Peyer's patch (tissue), 4 donors: ENCODE measurements around the gene LYVE1. TPM values are rescaled to one million over a fixed set of nuclear protein-coding genes. Genes with fewer than 3 reads are reported as not detected.
A peak's percentile ranks its signal among the peaks of the same experiment; 100 is the strongest.

Source experiments
- DNase-seq, 3 donors: peaks; one replicate each; pipeline ENCODE4 v3.0.0-alpha.2; 2017 to 2019
- H3K27ac ChIP-seq, 4 donors: fragments of 200-600 bp; sonication (generic); one replicate each; pipeline ENCODE4 v1.5.1; 2016 to 2019
- H3K27me3 ChIP-seq, 2 donors: fragments of 200-600 bp; sonication (generic); one replicate each; pipeline ENCODE4 v1.5.1; 2019
- H3K36me3 ChIP-seq, 3 donors: fragments of 200-600 bp; sonication (generic); one replicate each; pipeline ENCODE4 v1.5.1; 2016 to 2019
- H3K4me1 ChIP-seq, 4 donors: fragments of 200-600 bp; sonication (generic); one replicate each; pipeline ENCODE4 v1.5.1; 2016 to 2019
- H3K4me3 ChIP-seq, 4 donors: fragments of 200-600 bp; sonication (generic); 1 replicate in 3 of 4; 2 replicates in 1 of 4; pipeline ENCODE4 v1.5.1; 2016 to 2019; ENCODE audit warnings: mild to moderate bottlenecking in 1 of 4
- H3K9me3 ChIP-seq, 4 donors: fragments of 200-600 bp; sonication (generic); one replicate each; pipeline ENCODE4 v1.5.1; 2016 to 2019; ENCODE audit warnings: mild to moderate bottlenecking in 1 of 4
- POLR2A ChIP-seq, 2 donors: fragments of 450-650 bp; IDR thresholded peaks; one replicate each; pipeline ENCODE4 v1.5.1; 2017; ENCODE audit warnings: antibody characterized with exemption in 2 of 2, mild to moderate bottlenecking in 2 of 2, moderate library complexity in 2 of 2
- total RNA-seq, 4 donors: library from RNA; depleted of rRNA; stranded (reverse); fragments of >200 nt; gene quantifications; one replicate each; pipeline ENCODE4 v1.1.0, GENCODE V29; 2016
- TF ChIP-seq, protein P1 (sequence below), 6 experiments: fragments of 450-650 bp in 4 of 6; fragments of 200-600 bp in 2 of 6; sonication (generic) in 1 of 6; IDR thresholded peaks; one replicate each; pipeline ENCODE4 v1.5.1; 2017 to 2019; ENCODE audit warnings: antibody characterized with exemption in 6 of 6, mild to moderate bottlenecking in 3 of 6, moderate library complexity in 1 of 6

Gene LYVE1
- total RNA-seq, 4 donors from 2014 or later, result 4.1 to 50.3 (median 21.4) TPM

DNA sequence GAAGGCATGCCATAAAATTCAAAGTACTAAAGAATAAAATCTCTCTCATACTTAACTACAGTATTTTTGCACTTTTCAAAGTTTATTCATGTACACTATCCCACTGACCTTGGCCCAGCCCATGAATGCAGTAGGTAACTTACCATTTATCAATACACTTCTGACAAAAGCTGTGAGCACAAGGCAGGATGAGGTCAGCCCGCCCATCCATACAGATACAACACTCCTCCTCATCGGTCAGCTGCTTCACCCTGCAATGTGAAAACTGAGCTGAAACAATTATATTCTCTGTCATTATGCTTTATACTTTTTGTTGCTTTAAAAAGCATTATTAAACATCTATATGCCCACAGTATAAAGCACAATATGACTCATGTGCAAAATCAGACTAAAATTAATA lies 49.6 kb downstream of the LYVE1 start:
- DNase-seq, result no peak
- no peak overlapping the region for H3K4me3 ChIP-seq
- TF ChIP-seq POLR2A (IDR thresholded peaks at IDR 0.05), result no peak
- TF ChIP-seq, protein P1, sequence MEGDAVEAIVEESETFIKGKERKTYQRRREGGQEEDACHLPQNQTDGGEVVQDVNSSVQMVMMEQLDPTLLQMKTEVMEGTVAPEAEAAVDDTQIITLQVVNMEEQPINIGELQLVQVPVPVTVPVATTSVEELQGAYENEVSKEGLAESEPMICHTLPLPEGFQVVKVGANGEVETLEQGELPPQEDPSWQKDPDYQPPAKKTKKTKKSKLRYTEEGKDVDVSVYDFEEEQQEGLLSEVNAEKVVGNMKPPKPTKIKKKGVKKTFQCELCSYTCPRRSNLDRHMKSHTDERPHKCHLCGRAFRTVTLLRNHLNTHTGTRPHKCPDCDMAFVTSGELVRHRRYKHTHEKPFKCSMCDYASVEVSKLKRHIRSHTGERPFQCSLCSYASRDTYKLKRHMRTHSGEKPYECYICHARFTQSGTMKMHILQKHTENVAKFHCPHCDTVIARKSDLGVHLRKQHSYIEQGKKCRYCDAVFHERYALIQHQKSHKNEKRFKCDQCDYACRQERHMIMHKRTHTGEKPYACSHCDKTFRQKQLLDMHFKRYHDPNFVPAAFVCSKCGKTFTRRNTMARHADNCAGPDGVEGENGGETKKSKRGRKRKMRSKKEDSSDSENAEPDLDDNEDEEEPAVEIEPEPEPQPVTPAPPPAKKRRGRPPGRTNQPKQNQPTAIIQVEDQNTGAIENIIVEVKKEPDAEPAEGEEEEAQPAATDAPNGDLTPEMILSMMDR (IDR thresholded peaks at IDR 0.05), result no peak
- H3K4me1 ChIP-seq, result no peaks in the 10 kb centered on the region
- H3K27ac ChIP-seq, result no peak overlapping the region
- H3K36me3 ChIP-seq, result peaks cover 0 to 39% (median 0%) of the 10 kb centered on the region in 3 donors
- H3K27me3 ChIP-seq, result no peaks in the 10 kb centered on the region
- H3K9me3 ChIP-seq, result no peaks in the 10 kb centered on the region

DNA sequence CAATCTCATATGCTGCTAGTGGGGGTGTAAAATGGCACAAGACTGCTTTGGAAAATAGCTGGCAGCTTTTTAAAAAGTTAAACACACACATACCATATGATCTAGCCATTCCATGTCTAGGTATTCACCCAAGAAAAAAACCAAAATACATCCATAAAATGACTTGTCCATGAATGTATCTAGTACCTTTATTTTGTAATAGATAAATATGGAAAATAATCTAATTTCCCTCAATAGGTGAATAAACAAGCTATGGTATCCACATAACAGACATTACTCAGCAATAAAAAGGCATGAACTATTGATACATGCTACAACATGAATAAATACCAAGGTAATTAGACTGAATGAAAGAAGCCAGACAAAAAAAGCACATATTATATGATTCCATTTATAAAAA lies 50.3 kb downstream of the LYVE1 start:
- H3K9me3 ChIP-seq, result no peaks in the 10 kb centered on the region
- no peak overlapping the region for H3K4me3 ChIP-seq
- no peaks in the 10 kb centered on the region for H3K4me1 ChIP-seq
- no peak overlapping the region for H3K27ac ChIP-seq
- no peaks in the 10 kb centered on the region for H3K27me3 ChIP-seq
- no peak for TF ChIP-seq POLR2A (IDR thresholded peaks at IDR 0.05)
- TF ChIP-seq, protein P1 (IDR thresholded peaks at IDR 0.05), result no peak
- no peak for DNase-seq
- peaks cover 0 to 34% (median 0%) of the 10 kb centered on the region in 3 donors for H3K36me3 ChIP-seq

DNA sequence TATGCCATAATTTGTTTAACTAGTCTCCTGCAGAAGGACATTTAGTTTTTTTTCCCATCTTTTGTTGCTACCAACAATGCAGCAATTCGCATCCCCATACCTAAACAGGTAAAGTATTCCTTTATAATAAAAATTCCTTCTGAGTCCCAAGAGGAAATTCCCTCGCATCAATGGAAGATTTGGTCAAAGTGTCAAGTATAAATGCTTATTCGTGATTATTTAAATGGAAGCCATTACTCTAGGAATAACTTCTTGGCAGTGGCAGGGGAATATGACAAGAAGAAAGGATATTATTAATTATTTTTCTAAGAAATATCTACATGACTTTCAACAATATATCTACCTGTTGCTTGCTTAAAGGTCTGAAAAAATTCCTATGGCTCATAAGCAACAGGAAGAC lies 53.0 kb downstream of the LYVE1 start:
- H3K27ac ChIP-seq, result no peak overlapping the region
- TF ChIP-seq POLR2A (IDR thresholded peaks at IDR 0.05), result no peak
- TF ChIP-seq, protein P1 (IDR thresholded peaks at IDR 0.05), result no peak
- no peaks in the 10 kb centered on the region for H3K27me3 ChIP-seq
- no peak overlapping the region for H3K4me3 ChIP-seq
- DNase-seq, result no peak
- H3K4me1 ChIP-seq, result no peaks in the 10 kb centered on the region
- H3K36me3 ChIP-seq, result peaks cover 0 to 24% (median 0%) of the 10 kb centered on the region in 3 donors
- H3K9me3 ChIP-seq, result no peaks in the 10 kb centered on the region

DNA sequence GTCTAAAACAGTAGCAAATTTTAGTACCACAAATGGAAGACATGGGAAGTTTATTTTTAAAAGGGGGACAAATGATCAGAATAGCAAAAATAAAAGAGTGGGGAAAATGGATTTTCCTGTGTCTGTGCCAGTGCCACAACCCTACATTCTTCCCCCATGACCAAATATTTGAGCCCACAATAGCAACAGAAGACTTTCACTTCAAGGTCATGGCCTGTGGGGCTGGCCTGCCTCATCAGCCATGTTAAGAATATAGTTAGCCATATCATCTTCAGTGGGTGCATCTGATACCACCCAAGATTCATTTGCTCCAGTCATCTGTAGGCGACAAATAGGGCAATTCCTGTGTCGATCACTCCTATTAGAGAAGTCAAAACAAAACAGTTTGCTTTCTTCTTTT lies 53.8 kb downstream of the LYVE1 start:
- peaks cover 0 to 21% (median 0%) of the 10 kb centered on the region in 3 donors for H3K36me3 ChIP-seq
- H3K9me3 ChIP-seq, result no peaks in the 10 kb centered on the region
- no peak overlapping the region for H3K27ac ChIP-seq

GRCh38 chr11:10514202-10514601 lies 54.3 kb downstream of the LYVE1 start:
- no peaks in the 10 kb centered on the region for H3K9me3 ChIP-seq
- TF ChIP-seq, protein P1 (IDR thresholded peaks at IDR 0.05), result peak; percentile 10 to 44 (median 34)
- TF ChIP-seq POLR2A (IDR thresholded peaks at IDR 0.05), result no peak
- no peaks in the 10 kb centered on the region for H3K4me1 ChIP-seq

More for the DNA sequence above, 53.8 kb downstream of the LYVE1 start:
- no peak for DNase-seq
- Histone ChIP-seq H3K4me3 (no peak overlapping the region), H3K4me1 (no peaks in the 10 kb centered on the region), H3K27me3 (no peaks in the 10 kb centered on the region)
- TF ChIP-seq, protein P1 (IDR thresholded peaks at IDR 0.05), result no peak
- no peak for TF ChIP-seq POLR2A (IDR thresholded peaks at IDR 0.05)

GRCh38 chr11:10511181-10511621 lies 57.3 kb downstream of the LYVE1 start:
- H3K27me3 ChIP-seq, result no peaks in the 10 kb centered on the region
- H3K4me1 ChIP-seq, result no peaks in the 10 kb centered on the region
- DNase-seq, result no peak
- no peak overlapping the region for H3K4me3 ChIP-seq
- H3K36me3 ChIP-seq, result peaks cover 0 to 5% (median 0%) of the 10 kb centered on the region in 3 donors
- H3K27ac ChIP-seq, result no peak overlapping the region
- no peaks in the 10 kb centered on the region for H3K9me3 ChIP-seq
- TF ChIP-seq, protein P1 (IDR thresholded peaks at IDR 0.05), result no peak
- no peak for TF ChIP-seq POLR2A (IDR thresholded peaks at IDR 0.05)

More at GRCh38 chr11:10514202-10514601, 54.3 kb downstream of the LYVE1 start:
- no peak for DNase-seq
- peaks cover 0 to 17% (median 0%) of the 10 kb centered on the region in 3 donors for H3K36me3 ChIP-seq
- H3K27me3 ChIP-seq, result no peaks in the 10 kb centered on the region
- no peak overlapping the region for H3K4me3 ChIP-seq
- H3K27ac ChIP-seq, result no peak overlapping the region
